ENCODE data around the gene DDX27.

Gene DDX27

GRCh38 chr20:49278036-49278817 lies 59.0 kb downstream of the DDX27 start, which contains the start of gene ZNFX1:
Gene ZNFX1, minus strand, starts transcription at chr20:49278057. Its CDS starts 2,218 bp downstream, at chr20:49275839.
- DNase-seq (ENCODE audit: low spot score) = peak; percentile 98

- no peak for DNase-seq (ENCODE audit: low spot score)
These were observed 59.8 kb downstream of the DDX27 start for GRCh38 chr20:49278818-49279676.

GRCh38 chr20:49279677-49280462 lies 60.7 kb downstream of the DDX27 start:
- DNase-seq (ENCODE audit: low spot score) = no peak

GRCh38 chr20:49280463-49281058 lies 61.3 kb downstream of the DDX27 start:
- DNase-seq (ENCODE audit: low spot score) = no peak

GRCh38 chr20:49281059-49281912 lies 62.1 kb downstream of the DDX27 start:
- DNase-seq (ENCODE audit: low spot score) = no peak

- no peak for DNase-seq (ENCODE audit: low spot score)
These were observed 62.8 kb downstream of the DDX27 start for GRCh38 chr20:49281913-49282467.

- DNase-seq (ENCODE audit: low spot score) = no peak
These were observed 63.5 kb downstream of the DDX27 start for GRCh38 chr20:49282584-49283171.

GRCh38 chr20:49283176-49283702 lies 64.0 kb downstream of the DDX27 start:
- DNase-seq (ENCODE audit: low spot score) = no peak

GRCh38 chr20:49283703-49284625 lies 64.7 kb downstream of the DDX27 start:
- DNase-seq (ENCODE audit: low spot score) = no peak

GRCh38 chr20:49284818-49285217 lies 65.6 kb downstream of the DDX27 start:
- DNase-seq (ENCODE audit: low spot score) = no peak

GRCh38 chr20:49285233-49285668 lies 66.0 kb downstream of the DDX27 start:
- no peak for DNase-seq (ENCODE audit: low spot score)

GRCh38 chr20:49285813-49286494 lies 66.7 kb downstream of the DDX27 start:
- DNase-seq (ENCODE audit: low spot score) = no peak

GRCh38 chr20:49286689-49287551 lies 67.7 kb downstream of the DDX27 start:
- DNase-seq (ENCODE audit: low spot score) = no peak

- no peak for DNase-seq (ENCODE audit: low spot score)
These were observed 68.5 kb downstream of the DDX27 start for GRCh38 chr20:49287555-49288249.

- no peak for DNase-seq (ENCODE audit: low spot score)
These were observed 69.1 kb downstream of the DDX27 start for GRCh38 chr20:49288250-49288751.

Measured in pons (tissue), 1 donor.